NCI-H2196 (cell line): ENCODE data around the gene BCL2.
"Not testable (repeated sequence)": the region's sequence is repeated elsewhere in the genome, so short reads cannot be mapped to it uniquely, and the experiment has no call there.

Experiments used
- DNase-seq: peaks from one replicate; lab custom pipeline; 2025; ENCODE audit not compliant: unreplicated experiment; lab: John Stamatoyannopoulos, UW

BCL2 gene

GRCh38 chr18:63236921-63237846 lies 82.4 kb downstream of the BCL2 start:
- DNase-seq: no peak

- DNase-seq: no peak
Observed at GRCh38 chr18:63236406-63236805, 83.2 kb downstream of the BCL2 start.

GRCh38 chr18:63235920-63236319 lies 83.6 kb downstream of the BCL2 start:
- not testable (repeated sequence) for DNase-seq

- DNase-seq: no peak
Observed at GRCh38 chr18:63234841-63235240, 84.7 kb downstream of the BCL2 start.

GRCh38 chr18:63234432-63234831 lies 85.1 kb downstream of the BCL2 start:
- DNase-seq: no peak

- DNase-seq: no peak
Observed at GRCh38 chr18:63233334-63233733, 86.2 kb downstream of the BCL2 start.

- DNase-seq: no peak
Observed at GRCh38 chr18:63232826-63233225, 86.7 kb downstream of the BCL2 start.

- no peak for DNase-seq
Observed at GRCh38 chr18:63229971-63230370, 89.6 kb downstream of the BCL2 start.

GRCh38 chr18:63225434-63225833 lies 94.1 kb downstream of the BCL2 start:
- no peak for DNase-seq

GRCh38 chr18:63224630-63225029 lies 94.9 kb downstream of the BCL2 start:
- no peak for DNase-seq

- no peak for DNase-seq
Observed at GRCh38 chr18:63223837-63224236, 95.7 kb downstream of the BCL2 start.

- DNase-seq: no peak
Observed at GRCh38 chr18:63220903-63221302, 98.7 kb downstream of the BCL2 start.

- no peak for DNase-seq
Observed at GRCh38 chr18:63218472-63218871, 101.1 kb downstream of the BCL2 start.

GRCh38 chr18:63216516-63217311 lies 102.9 kb downstream of the BCL2 start:
- no peak for DNase-seq

- no peak for DNase-seq
Observed at GRCh38 chr18:63213936-63214671, 105.5 kb downstream of the BCL2 start.

- no peak for DNase-seq
Observed at GRCh38 chr18:63213331-63213900, 106.2 kb downstream of the BCL2 start.

GRCh38 chr18:63210521-63210920 lies 109.0 kb downstream of the BCL2 start:
- no peak for DNase-seq

- no peak for DNase-seq
Observed at GRCh38 chr18:63208676-63209075, 110.9 kb downstream of the BCL2 start.

GRCh38 chr18:63207835-63208234 lies 111.7 kb downstream of the BCL2 start:
- DNase-seq: no peak

- DNase-seq: peak; percentile 68
Observed at GRCh38 chr18:63207143-63207790, 112.3 kb downstream of the BCL2 start.
